OCI-LY7 (cell line): ENCODE measurements around the gene FCHSD2. TPM values are rescaled to one million over a fixed set of nuclear protein-coding genes. Genes with fewer than 3 reads are reported as not detected.
A peak's percentile ranks its signal among the peaks of the same experiment; 100 is the strongest.

ENCODE experiments used
- BruUV-seq: library from RNA; stranded (reverse); fragments of 400-500 nt; replicated peaks from 2 replicates; lab custom pipeline; 2021; lab: Mats Ljungman, UMichigan
- CTCF ChIA-PET: fragments of 300-600 bp; sonication (Branson Sonifier 250); formaldehyde crosslinking; loops from one replicate; lab custom pipeline; 2022; ENCODE audit warnings: antibody characterized with exemption; ENCODE audit not compliant: unreplicated experiment; lab: Charles Lee
- POLR2A ChIA-PET: fragments of 300-600 bp; sonication (Branson Sonifier 250); formaldehyde crosslinking; loops from one replicate; lab custom pipeline; 2022; ENCODE audit warnings: antibody characterized with exemption; lab: Charles Lee
- DNase-seq: peaks from one replicate; pipeline ENCODE4 v3.0.0-alpha.2; 2015; ENCODE audit warnings: low spot score
- H2AFZ ChIP-seq: fragments of 200-600 bp; sonication (generic), shearing (Covaris generic); 2 replicates; pipeline ENCODE4 v1.6.1; 2014; ENCODE audit warnings: mild to moderate bottlenecking, antibody characterized with exemption, low read length, moderate library complexity
- H3K27ac ChIP-seq: fragments of 200-600 bp; sonication (generic); 2 replicates; pipeline ENCODE4 v1.5.1; 2014; ENCODE audit warnings: mixed run types, low read depth, mild to moderate bottlenecking, moderate library complexity, low read length, inconsistent platforms; ENCODE audit not compliant: poor library complexity, severe bottlenecking
- H3K36me3 ChIP-seq: fragments of 200-600 bp; sonication (generic); 2 replicates; pipeline ENCODE4 v1.6.1; 2014; ENCODE audit warnings: mild to moderate bottlenecking, antibody characterized with exemption, low read length, moderate library complexity, mixed read lengths; ENCODE audit not compliant: insufficient read depth
- H3K4me1 ChIP-seq: fragments of 200-600 bp; sonication (generic); 2 replicates; pipeline ENCODE4 v1.5.1; 2014; ENCODE audit warnings: mild to moderate bottlenecking, low read length; ENCODE audit not compliant: insufficient read depth, poor library complexity, severe bottlenecking
- H3K4me2 ChIP-seq: fragments of 200-600 bp; sonication (generic); 2 replicates; pipeline ENCODE4 v1.6.1; 2014; ENCODE audit warnings: mild to moderate bottlenecking, low read length
- H3K4me3 ChIP-seq: fragments of 200-600 bp; sonication (generic); 2 replicates; pipeline ENCODE4 v1.5.1; 2014; ENCODE audit warnings: mild to moderate bottlenecking, low read depth, low read length; ENCODE audit not compliant: poor library complexity, severe bottlenecking
- H3K79me2 ChIP-seq: fragments of 200-600 bp; sonication (generic); 2 replicates; pipeline ENCODE4 v1.6.1; 2016; ENCODE audit warnings: low read depth, mild to moderate bottlenecking, low read length, moderate library complexity, mixed read lengths; ENCODE audit not compliant: insufficient read depth
- H3K9me2 ChIP-seq: fragments of 200-600 bp; sonication (generic); 2 replicates; pipeline ENCODE4 v1.6.1; 2016; ENCODE audit warnings: mild to moderate bottlenecking, low read length, mixed read lengths; ENCODE audit not compliant: insufficient read depth
- H3K9me3 ChIP-seq: fragments of 200-600 bp; sonication (generic); 2 replicates; pipeline ENCODE4 v1.6.1; 2014; ENCODE audit warnings: mild to moderate bottlenecking, mixed run types, low read length, mixed read lengths
- H4K20me1 ChIP-seq: fragments of 200-600 bp; sonication (generic); 2 replicates; pipeline ENCODE4 v1.6.1; 2014; ENCODE audit warnings: mild to moderate bottlenecking, antibody characterized with exemption, low read length, moderate library complexity, mixed read lengths; ENCODE audit not compliant: insufficient read depth
- CTCF ChIP-seq: fragments of 200-600 bp; sonication (generic); conservative IDR thresholded peaks from 2 replicates; pipeline ENCODE4 v1.5.1; 2014; ENCODE audit warnings: mild to moderate bottlenecking, antibody characterized with exemption, low read length, moderate library complexity, mixed read lengths
- EZH2phosphoT487 ChIP-seq: fragments of 200-600 bp; sonication (generic); IDR thresholded peaks from 2 replicates; pipeline ENCODE4 v1.6.1; 2018; ENCODE audit warnings: low read depth, borderline replicate concordance, mild to moderate bottlenecking, mixed run types, antibody characterized with exemption, low read length, moderate library complexity, mixed read lengths
- intact Hi-C: fragments of 100-400 bp; cut with micrococcal nuclease; formaldehyde crosslinking; loops from one replicate; pipeline ENCODE4 v1.10.0; 2022; ENCODE audit not compliant: unreplicated experiment
- total RNA-seq, 2 experiments: library from RNA; depleted of rRNA in 1 of 2; stranded (reverse); fragments of >200 nt in 1 of 2; shearing (Covaris generic) in 1 of 2; gene quantifications; 2 replicates each; pipeline ENCODE4 v1.2.3, GENCODE V29; 2014 to 2022

The FCHSD2 gene
- total RNA-seq, 2 experiments from 2014 or later = 39.0 to 147 TPM

- ChIA-PET CTCF (no interaction called here), POLR2A (no interaction called here)
- Histone ChIP-seq H3K4me3 (no peak overlapping the region), H3K36me3 (peaks cover 91% of the 10 kb centered on the region), H3K9me2 (no peaks in the 10 kb centered on the region), H3K4me2 (peak overlapping the region; percentile 48; the same call in 1 of the 2 replicates), H3K4me1 (peaks cover 17% of the 10 kb centered on the region), H3K9me3 (no peaks in the 10 kb centered on the region), H3K27ac (peak overlapping the region; percentile 59), H2AFZ (no peak overlapping the region), H3K79me2 (no peaks in the 10 kb centered on the region), H4K20me1 (no peaks in the 10 kb centered on the region)
- intact Hi-C loops = no loop called here
- no TSS peak for BruUV-seq
- TF ChIP-seq EZH2phosphoT487 = no peak
- peak; percentile 58; the same call in 1 of the 2 replicates for TF ChIP-seq CTCF
- peak; percentile 80 for DNase-seq
These were observed 320.0 kb downstream of the FCHSD2 start for GRCh38 chr11:72821920-72822799.

- CTCF ChIA-PET = no interaction called here
These were observed 320.7 kb downstream of the FCHSD2 start for GRCh38 chr11:72821221-72821919.

More at GRCh38 chr11:72821221-72821919, 320.7 kb downstream of the FCHSD2 start:
- Histone ChIP-seq H3K4me3 (no peak overlapping the region), H4K20me1 (no peaks in the 10 kb centered on the region), H3K36me3 (peaks cover 90% of the 10 kb centered on the region), H3K79me2 (peaks cover 3% of the 10 kb centered on the region; the same call in 1 of the 2 replicates), H3K9me2 (no peaks in the 10 kb centered on the region), H2AFZ (no peak overlapping the region), H3K4me2 (peak overlapping the region; percentile 48; the same call in 1 of the 2 replicates), H3K27ac (no peak overlapping the region), H3K9me3 (no peaks in the 10 kb centered on the region), H3K4me1 (peaks cover 21% of the 10 kb centered on the region)
- intact Hi-C loops = no loop called here
- TF ChIP-seq EZH2phosphoT487 = no peak
- TF ChIP-seq CTCF = no peak
- DNase-seq = no peak
- POLR2A ChIA-PET = no interaction called here
- no TSS peak for BruUV-seq
